GM12878 (cell line): ENCODE data around the gene MLXIPL. TPM values are rescaled to one million over a fixed set of nuclear protein-coding genes. Genes with fewer than 3 reads are reported as not detected.

Experiments used
- ATAC-seq: fragments of 200-7000 bp; cut with Tn5 transposase; 3 replicates; pipeline ENCODE4 v1.9.1; 2020; ENCODE audit warnings: mild to moderate bottlenecking, moderate library complexity
- BruUV-seq: library from RNA; stranded (reverse); fragments of 400-500 nt; replicated peaks from 2 replicates; lab custom pipeline; 2021; lab: Mats Ljungman, UMichigan
- CTCF ChIA-PET: fragments of 300-600 bp; sonication (Branson Sonifier 250); formaldehyde crosslinking; extraction: SDS; loops from one replicate; lab custom pipeline; 2021; ENCODE audit warnings: inconsistent platforms; lab: Yijun Ruan, JAX
- POLR2A ChIA-PET: fragments of 350-600 bp; formaldehyde crosslinking; extraction: SDS; loops from one replicate; lab custom pipeline; 2021; ENCODE audit warnings: inconsistent platforms; lab: Charles Lee
- RAD21 ChIA-PET: fragments of 300-600 bp; sonication (Branson Sonifier 250); formaldehyde crosslinking; loops from one replicate; lab custom pipeline; 2023; ENCODE audit warnings: antibody characterized with exemption; ENCODE audit not compliant: unreplicated experiment; lab: Charles Lee
- SMC1A ChIA-PET: fragments of 300-600 bp; sonication (Branson Sonifier 250); formaldehyde crosslinking; loops from one replicate; lab custom pipeline; 2023; ENCODE audit not compliant: unreplicated experiment, uncharacterized antibody; lab: Charles Lee
- DNase-seq: peaks from one replicate; pipeline ENCODE4 v3.0.0-alpha.2; 2011; ENCODE audit warnings: low read depth, low spot score
- FAIRE-seq: peaks from 3 replicates; lab custom pipeline; 2011; peaks lifted over from hg19 to GRCh38; lab: Jason Lieb, UNC
- H2AFZ ChIP-seq: 2 replicates; pipeline ENCODE4 v1.6.0; 2011; ENCODE audit warnings: low read depth, low read length, control low read depth; ENCODE audit not compliant: control insufficient read depth
- H3K27ac ChIP-seq: 2 replicates; pipeline ENCODE4 v1.5.1; 2011; ENCODE audit warnings: control low read depth; ENCODE audit not compliant: control insufficient read depth, insufficient read depth
- H3K27me3 ChIP-seq, 2 experiments: replicated peaks in 1 of 2; 2 replicates each; pipeline versions ENCODE4 v1.6.0 to v1.6.1; 2011; ENCODE audit warnings: low read length in 1 of 2; ENCODE audit not compliant: control insufficient read depth in 2 of 2, insufficient read depth in 2 of 2
- H3K36me3 ChIP-seq, 2 experiments: 2 replicates each; pipeline ENCODE4 v1.5.1; 2011; ENCODE audit warnings: low read length in 1 of 2; ENCODE audit not compliant: control insufficient read depth in 2 of 2, insufficient read depth in 2 of 2
- H3K4me1 ChIP-seq: 2 replicates; pipeline ENCODE4 v1.6.1; 2011; ENCODE audit warnings: mild to moderate bottlenecking, low read length, moderate library complexity, mixed read lengths; ENCODE audit not compliant: control insufficient read depth, insufficient read depth
- H3K4me2 ChIP-seq: 2 replicates; pipeline ENCODE4 v1.6.0; 2011; ENCODE audit warnings: control low read depth; ENCODE audit not compliant: control insufficient read depth, insufficient read depth
- H3K4me3 ChIP-seq: fragments of 200-600 bp; sonication (generic); 2 replicates; pipeline ENCODE4 v1.5.1; 2016
- H3K79me2 ChIP-seq: 2 replicates; pipeline ENCODE4 v1.6.0; 2011; ENCODE audit warnings: low read length; ENCODE audit not compliant: control insufficient read depth, insufficient read depth
- H3K9ac ChIP-seq: 2 replicates; pipeline ENCODE4 v1.8.0; 2011; ENCODE audit warnings: low read length, control low read depth, mixed read lengths; ENCODE audit not compliant: control insufficient read depth, insufficient read depth
- H3K9me3 ChIP-seq: replicated peaks from 3 replicates; pipeline ENCODE4 v1.5.1; 2011; ENCODE audit warnings: mild to moderate bottlenecking, low read length; ENCODE audit not compliant: control insufficient read depth, insufficient read depth
- H4K20me1 ChIP-seq: 2 replicates; pipeline ENCODE4 v1.6.0; 2011; ENCODE audit not compliant: control insufficient read depth, insufficient read depth
- BCL11A ChIP-seq: IDR thresholded peaks from 2 replicates; pipeline ENCODE4 v1.6.1; 2011; ENCODE audit warnings: low read depth, low read length
- CHD4 ChIP-seq: fragments of 200-600 bp; sonication (generic); IDR thresholded peaks from 2 replicates; pipeline ENCODE4 v1.6.1; 2016; ENCODE audit warnings: mild to moderate bottlenecking
- EGR1 ChIP-seq, 2 experiments: IDR thresholded peaks; 1 replicate in 1 of 2; 2 replicates in 1 of 2; pipeline ENCODE4 v1.6.1; 2011 to 2012; ENCODE audit warnings: low read depth in 2 of 2, low read length in 2 of 2, borderline replicate concordance in 1 of 2, mild to moderate bottlenecking in 1 of 2, moderate library complexity in 1 of 2
- IKZF2 ChIP-seq, 2 experiments: fragments of 450-650 bp; IDR thresholded peaks; 2 replicates each; pipeline ENCODE4 v1.6.1; 2017; ENCODE audit warnings: mild to moderate bottlenecking in 2 of 2, moderate library complexity in 2 of 2
- KLF5 ChIP-seq: fragments of 450-650 bp; IDR thresholded peaks from 2 replicates; pipeline ENCODE4 v1.6.1; 2014; ENCODE audit warnings: mild to moderate bottlenecking; ENCODE audit not compliant: partially characterized antibody
- NRF1 ChIP-seq: conservative IDR thresholded peaks from 2 replicates; pipeline ENCODE4 v1.6.1; 2011; ENCODE audit warnings: mild to moderate bottlenecking, low read depth, low read length, improper control_type of control experiment
- PML ChIP-seq: IDR thresholded peaks from 2 replicates; pipeline ENCODE4 v1.6.1; 2012; ENCODE audit warnings: low read length, inconsistent platforms
- TBL1XR1 ChIP-seq: IDR thresholded peaks from 2 replicates; pipeline ENCODE4 v1.6.1; 2012; ENCODE audit warnings: low read depth, low read length, improper control_type of control experiment
- WGBS: methylation state at CpG from one replicate; pipeline ENCODE4 v1.1.6; 2016; ENCODE audit warnings: low lambda C conversion rate; ENCODE audit not compliant: insufficient replicate concordance, insufficient coverage; ENCODE audit errors: missing lambda C conversion rate; 5-methylcytosine and 5-hydroxymethylcytosine counted together
- in situ Hi-C: fragments of 300-500 bp; cut with MboI; formaldehyde crosslinking; loops from 9 replicates; pipeline ENCODE4 v1.14.3; 2018; ENCODE audit warnings: mixed read lengths
- intact Hi-C: fragments of 100-400 bp; cut with micrococcal nuclease; formaldehyde crosslinking; loops from one replicate; pipeline ENCODE4 v1.14.2; 2022; ENCODE audit not compliant: unreplicated experiment
- polyA plus RNA-seq, 11 experiments: library from polyadenylated mRNA; depleted of rRNA in 4 of 11; unstranded in 6 of 11; stranded (reverse) in 5 of 11; fragments of >200 nt; fragmentation: Nextera tagmentation in 4 of 11; fragmentation: Illumina TruSeq in 1 of 11; extraction: Ambion mirVana in 4 of 11; extraction: Trizol in 1 of 11; gene quantifications; 1 replicate in 1 of 11; 2 replicates in 10 of 11; pipeline versions ENCODE4 v1.2.1 to v1.2.3, GENCODE V29; 2011 to 2016; ENCODE audit warnings: inconsistent platforms in 2 of 11, missing spikeins in 2 of 11, low read depth in 1 of 11
- total RNA-seq, 4 experiments: library from RNA; depleted of rRNA in 3 of 4; stranded (reverse); fragments of >200 nt in 3 of 4; fragmentation: Illumina TruSeq in 1 of 4; extraction: Trizol in 1 of 4; gene quantifications; 2 replicates each; pipeline versions ENCODE4 v1.2.1 to v1.2.3, GENCODE V29; 2013 to 2021
- TF ChIP-seq, protein P1 (sequence below): fragments of 450-650 bp; IDR thresholded peaks from 2 replicates; pipeline ENCODE4 v1.6.1; 2016; ENCODE audit warnings: mild to moderate bottlenecking
- TF ChIP-seq, protein P2 (sequence below): fragments of 450-650 bp; IDR thresholded peaks from 2 replicates; pipeline ENCODE4 v1.6.1; 2017; ENCODE audit warnings: mild to moderate bottlenecking, low read depth, inconsistent platforms; ENCODE audit not compliant: poor library complexity, severe bottlenecking
- TF ChIP-seq, protein P3 (sequence below): fragments of 450-650 bp; IDR thresholded peaks from 2 replicates; pipeline ENCODE4 v1.6.1; 2016; ENCODE audit warnings: mild to moderate bottlenecking
- TF ChIP-seq, protein P4 (sequence below), 3 experiments: IDR thresholded peaks in 2 of 3; conservative IDR thresholded peaks in 1 of 3; 2 replicates each; pipeline ENCODE4 v1.5.1; 2011; ENCODE audit warnings: low read depth in 3 of 3, low read length in 3 of 3, mild to moderate bottlenecking in 3 of 3, control low read depth in 2 of 3, moderate library complexity in 2 of 3, inconsistent platforms in 1 of 3, mixed read lengths in 1 of 3; ENCODE audit not compliant: control insufficient read depth in 2 of 3, insufficient read depth in 1 of 3; ENCODE audit errors: extremely low read depth in 1 of 3

MLXIPL gene
- total and polyA plus RNA-seq, 10 of the 15 experiments (the other 5 are each of a cell fraction or from before 2014, with no cell fraction given): 0.21 TPM; not detected in 9

DNA sequence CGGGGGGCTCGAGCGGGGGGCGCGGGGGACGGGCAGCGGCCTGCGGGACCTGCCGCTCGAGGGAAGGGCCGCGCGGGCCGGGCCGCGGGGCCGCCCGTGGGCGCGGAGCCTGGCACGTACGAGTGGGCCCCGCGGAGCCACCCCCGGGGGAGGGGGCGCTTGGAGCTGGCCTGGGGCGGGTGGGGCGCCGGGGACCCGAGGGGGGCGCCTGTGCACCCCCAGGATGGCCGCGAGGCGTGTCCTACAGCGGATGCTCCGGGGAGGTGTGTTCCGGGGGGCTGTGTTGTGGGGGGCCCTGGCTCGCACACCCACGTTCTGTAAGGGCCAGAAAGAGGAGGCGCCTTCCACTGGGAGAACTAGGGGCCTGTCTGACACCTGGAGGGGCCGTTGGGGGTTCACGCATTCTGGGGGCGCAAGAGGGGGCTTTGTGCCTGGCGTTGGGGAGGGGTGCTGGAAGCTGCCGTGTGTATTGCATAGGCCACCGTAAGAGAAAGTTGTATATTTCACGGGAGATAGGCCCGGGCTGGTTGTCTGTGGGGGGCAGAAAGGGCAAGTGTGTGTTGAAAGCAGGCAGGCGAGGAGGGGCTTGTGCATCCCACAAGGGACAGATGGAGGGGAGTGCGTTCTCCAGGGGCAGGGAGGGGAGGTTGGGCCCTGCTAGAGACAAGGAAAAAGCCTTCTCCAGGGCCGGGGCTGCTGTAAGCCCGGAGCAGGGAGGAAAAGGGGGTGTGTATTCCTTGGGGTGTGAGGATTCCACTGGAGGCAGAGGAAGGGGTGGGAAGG, 44.0 kb upstream of the MLXIPL start:
- H2AFZ ChIP-seq: peak overlapping the region; percentile 47
- no peak for ATAC-seq
- H3K27ac ChIP-seq: no peak overlapping the region
- no peaks in the 10 kb centered on the region for H3K4me1 ChIP-seq
- 4% methylated on average over 16 of the region's 52 CpGs for WGBS
- CTCF ChIA-PET: interaction anchor here (1.1 to 1.9 kb wide), 3 partner anchors 42 to 61 kb away, joined by 3 to 12 read pairs (median 5); no protein-coding TSS in a partner anchor
- no peak overlapping the region; the same call in 1 of the 2 replicates for H3K9ac ChIP-seq
- peak overlapping the region; percentile 71; the same call in 1 of the 2 replicates for H3K4me2 ChIP-seq
- no peaks in the 10 kb centered on the region; the same call in 2 of the 3 replicates for H3K9me3 ChIP-seq
- BruUV-seq: no TSS peak
- POLR2A ChIA-PET: no interaction called here
- H4K20me1 ChIP-seq: no peaks in the 10 kb centered on the region
- H3K79me2 ChIP-seq: no peaks in the 10 kb centered on the region
- DNase-seq: no peak
- H3K27me3 ChIP-seq: peaks cover 0 to 6% of the 10 kb centered on the region in 2 experiments; a peak in 3 of 4 replicates
- no peak for FAIRE-seq
- SMC1A ChIA-PET: no interaction called here
- H3K4me3 ChIP-seq: peak overlapping the region; percentile 24; the same call in 1 of the 2 replicates
- RAD21 ChIA-PET: interaction anchor here (1.7 kb wide), 1 partner anchor 61 kb away, joined by 6 read pairs; no protein-coding TSS in a partner anchor
- no peaks in the 10 kb centered on the region for H3K36me3 ChIP-seq
- intact Hi-C loops (loop anchor here (5.0 kb wide), 3 partner anchors 41 to 59 kb away; no protein-coding TSS in a partner anchor), in situ Hi-C loops (no loop called here)
- TF ChIP-seq TBL1XR1 (no peak), BCL11A (no peak), IKZF2 (IDR thresholded peaks at IDR 0.05) (0 out of 4 replicates have a peak, but pooled peaks of 1 of the 2 experiments have one; percentile 13), KLF5 (no peak), NRF1 (no peak), PML (no peak), EGR1 (IDR thresholded peaks at IDR 0.05; ENCODE audit: borderline replicate concordance in 1 of 2, low read depth in 2 of 2, low read length in 2 of 2) (no peak), CHD4 (no peak)
- TF ChIP-seq, protein P1, sequence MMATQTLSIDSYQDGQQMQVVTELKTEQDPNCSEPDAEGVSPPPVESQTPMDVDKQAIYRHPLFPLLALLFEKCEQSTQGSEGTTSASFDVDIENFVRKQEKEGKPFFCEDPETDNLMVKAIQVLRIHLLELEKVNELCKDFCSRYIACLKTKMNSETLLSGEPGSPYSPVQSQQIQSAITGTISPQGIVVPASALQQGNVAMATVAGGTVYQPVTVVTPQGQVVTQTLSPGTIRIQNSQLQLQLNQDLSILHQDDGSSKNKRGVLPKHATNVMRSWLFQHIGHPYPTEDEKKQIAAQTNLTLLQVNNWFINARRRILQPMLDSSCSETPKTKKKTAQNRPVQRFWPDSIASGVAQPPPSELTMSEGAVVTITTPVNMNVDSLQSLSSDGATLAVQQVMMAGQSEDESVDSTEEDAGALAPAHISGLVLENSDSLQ: no peak
- TF ChIP-seq, protein P2, sequence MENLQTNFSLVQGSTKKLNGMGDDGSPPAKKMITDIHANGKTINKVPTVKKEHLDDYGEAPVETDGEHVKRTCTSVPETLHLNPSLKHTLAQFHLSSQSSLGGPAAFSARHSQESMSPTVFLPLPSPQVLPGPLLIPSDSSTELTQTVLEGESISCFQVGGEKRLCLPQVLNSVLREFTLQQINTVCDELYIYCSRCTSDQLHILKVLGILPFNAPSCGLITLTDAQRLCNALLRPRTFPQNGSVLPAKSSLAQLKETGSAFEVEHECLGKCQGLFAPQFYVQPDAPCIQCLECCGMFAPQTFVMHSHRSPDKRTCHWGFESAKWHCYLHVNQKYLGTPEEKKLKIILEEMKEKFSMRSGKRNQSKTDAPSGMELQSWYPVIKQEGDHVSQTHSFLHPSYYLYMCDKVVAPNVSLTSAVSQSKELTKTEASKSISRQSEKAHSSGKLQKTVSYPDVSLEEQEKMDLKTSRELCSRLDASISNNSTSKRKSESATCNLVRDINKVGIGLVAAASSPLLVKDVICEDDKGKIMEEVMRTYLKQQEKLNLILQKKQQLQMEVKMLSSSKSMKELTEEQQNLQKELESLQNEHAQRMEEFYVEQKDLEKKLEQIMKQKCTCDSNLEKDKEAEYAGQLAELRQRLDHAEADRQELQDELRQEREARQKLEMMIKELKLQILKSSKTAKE: no peak
- TF ChIP-seq, protein P3, sequence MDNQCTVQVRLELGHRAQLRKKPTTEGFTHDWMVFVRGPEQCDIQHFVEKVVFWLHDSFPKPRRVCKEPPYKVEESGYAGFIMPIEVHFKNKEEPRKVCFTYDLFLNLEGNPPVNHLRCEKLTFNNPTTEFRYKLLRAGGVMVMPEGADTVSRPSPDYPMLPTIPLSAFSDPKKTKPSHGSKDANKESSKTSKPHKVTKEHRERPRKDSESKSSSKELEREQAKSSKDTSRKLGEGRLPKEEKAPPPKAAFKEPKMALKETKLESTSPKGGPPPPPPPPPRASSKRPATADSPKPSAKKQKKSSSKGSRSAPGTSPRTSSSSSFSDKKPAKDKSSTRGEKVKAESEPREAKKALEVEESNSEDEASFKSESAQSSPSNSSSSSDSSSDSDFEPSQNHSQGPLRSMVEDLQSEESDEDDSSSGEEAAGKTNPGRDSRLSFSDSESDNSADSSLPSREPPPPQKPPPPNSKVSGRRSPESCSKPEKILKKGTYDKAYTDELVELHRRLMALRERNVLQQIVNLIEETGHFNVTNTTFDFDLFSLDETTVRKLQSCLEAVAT: no peak
- TF ChIP-seq, protein P4, sequence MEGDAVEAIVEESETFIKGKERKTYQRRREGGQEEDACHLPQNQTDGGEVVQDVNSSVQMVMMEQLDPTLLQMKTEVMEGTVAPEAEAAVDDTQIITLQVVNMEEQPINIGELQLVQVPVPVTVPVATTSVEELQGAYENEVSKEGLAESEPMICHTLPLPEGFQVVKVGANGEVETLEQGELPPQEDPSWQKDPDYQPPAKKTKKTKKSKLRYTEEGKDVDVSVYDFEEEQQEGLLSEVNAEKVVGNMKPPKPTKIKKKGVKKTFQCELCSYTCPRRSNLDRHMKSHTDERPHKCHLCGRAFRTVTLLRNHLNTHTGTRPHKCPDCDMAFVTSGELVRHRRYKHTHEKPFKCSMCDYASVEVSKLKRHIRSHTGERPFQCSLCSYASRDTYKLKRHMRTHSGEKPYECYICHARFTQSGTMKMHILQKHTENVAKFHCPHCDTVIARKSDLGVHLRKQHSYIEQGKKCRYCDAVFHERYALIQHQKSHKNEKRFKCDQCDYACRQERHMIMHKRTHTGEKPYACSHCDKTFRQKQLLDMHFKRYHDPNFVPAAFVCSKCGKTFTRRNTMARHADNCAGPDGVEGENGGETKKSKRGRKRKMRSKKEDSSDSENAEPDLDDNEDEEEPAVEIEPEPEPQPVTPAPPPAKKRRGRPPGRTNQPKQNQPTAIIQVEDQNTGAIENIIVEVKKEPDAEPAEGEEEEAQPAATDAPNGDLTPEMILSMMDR (IDR thresholded peaks at IDR 0.05 in 2 of 3, conservative IDR thresholded peaks at IDR 0.05 in 1 of 3; ENCODE audit: control insufficient read depth in 2 of 3, extremely low read depth in 1 of 3, insufficient read depth in 1 of 3, low read depth in 3 of 3, low read length in 3 of 3): 0 out of 6 replicates have a peak, but pooled peaks of 1 of the 3 experiments have one; percentile 1
